Measurements from ENCODE around the gene APOBEC3A.
"Not testable (repeated sequence)": the region's sequence is repeated elsewhere in the genome, so short reads cannot be mapped to it uniquely, and the experiment has no call there.

APOBEC3A gene

DNA sequence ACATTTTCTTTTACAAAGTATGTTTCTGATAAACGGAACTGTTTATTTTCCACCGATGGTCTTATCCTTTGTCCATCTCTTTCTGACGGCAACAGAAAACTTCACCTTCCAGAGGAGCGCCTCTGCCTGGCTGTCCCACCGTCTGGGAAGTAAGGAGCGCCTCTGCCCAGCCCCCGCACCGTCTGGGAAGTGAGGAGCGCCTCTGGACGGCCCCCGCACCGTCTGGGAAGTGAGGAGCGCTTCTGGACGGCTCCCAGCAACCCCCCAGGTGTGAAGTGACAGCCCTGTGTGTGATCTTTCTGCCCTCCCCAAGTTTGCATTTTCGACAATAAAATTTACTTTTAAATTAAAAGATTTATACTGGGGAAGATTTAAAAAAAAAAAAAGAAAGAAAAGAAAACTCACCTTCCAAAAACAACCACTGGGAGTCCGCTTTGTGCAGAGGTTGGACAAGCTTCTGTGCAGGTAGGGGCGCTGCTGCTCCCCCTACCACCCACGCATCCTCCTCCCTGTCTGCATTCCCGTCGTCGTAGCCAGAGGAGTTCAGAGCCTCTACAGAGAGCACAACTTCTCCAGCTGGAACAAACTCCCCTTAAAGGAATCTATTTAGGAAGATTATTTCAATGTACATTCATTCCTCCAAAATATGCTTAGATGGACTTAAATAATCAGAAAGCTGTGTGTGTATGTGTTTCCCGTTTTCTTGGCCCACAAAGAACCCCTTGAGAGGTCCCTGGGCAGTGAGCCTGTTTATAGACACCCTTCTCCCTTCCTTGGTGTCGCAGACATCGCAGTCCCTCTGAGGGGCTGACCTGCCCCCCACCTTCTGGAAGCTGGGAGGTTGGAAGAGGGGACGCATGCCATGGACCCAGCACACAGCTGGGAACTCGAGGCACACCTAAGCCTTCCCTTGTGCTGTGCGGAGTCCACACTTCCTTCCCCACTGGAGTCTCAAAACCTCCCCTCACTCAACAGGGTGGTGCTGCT, 23.9 kb downstream of the APOBEC3A start:
- DNase-seq (ENCODE audit: low read depth): no peak

DNA sequence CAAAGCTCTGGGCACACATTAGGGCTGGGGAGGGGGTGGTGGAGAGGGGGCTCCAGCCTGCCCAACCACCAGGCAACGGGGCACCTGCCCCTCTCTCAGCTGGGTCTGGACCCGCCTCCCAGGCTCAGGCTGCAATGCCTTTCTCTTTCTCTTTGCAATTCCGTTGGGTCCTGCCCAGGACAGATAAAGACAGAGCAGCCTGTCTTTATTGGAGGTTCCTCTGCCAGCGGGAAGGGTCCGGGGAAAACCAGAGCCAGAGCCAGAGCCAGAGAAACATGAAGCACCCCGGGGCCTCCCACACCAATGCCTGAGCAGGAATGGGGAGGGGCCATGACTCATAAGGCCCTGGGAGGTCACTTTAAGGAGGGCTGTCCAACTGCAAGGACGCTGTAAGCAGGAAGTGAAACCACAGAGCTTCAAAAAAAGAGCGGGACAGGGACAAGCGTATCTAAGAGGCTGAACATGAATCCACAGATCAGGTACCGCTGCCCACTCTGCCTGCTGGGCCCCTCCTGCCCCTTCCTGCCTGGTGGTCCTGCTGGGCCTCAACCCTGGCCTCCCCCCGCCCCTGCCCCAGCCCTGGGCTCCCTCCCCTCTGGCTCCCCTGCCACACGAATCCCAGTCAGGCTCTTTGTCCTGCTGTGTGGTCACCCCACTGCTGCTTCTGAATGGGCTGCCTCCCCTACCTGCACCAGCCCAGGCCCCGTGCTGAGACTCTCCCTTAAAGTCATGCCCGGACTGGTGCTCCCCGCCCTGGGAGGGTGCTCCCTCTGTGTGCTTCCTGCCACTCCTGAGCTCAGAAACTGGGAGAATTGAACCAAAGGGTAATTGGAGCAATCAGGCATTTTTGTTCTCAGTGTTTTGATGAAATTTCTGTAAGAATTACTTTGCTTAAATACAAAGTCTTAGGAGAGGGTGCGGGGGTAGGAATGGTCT, 24.9 kb downstream of the APOBEC3A start, which contains the start of gene APOBEC3B:
Gene APOBEC3B (plus strand): TSS at position 356 of the 936 bp plus-strand sequence. CDS start 107 bp downstream, at position 463.
- DNase-seq (ENCODE audit: low read depth): peak; percentile 43

DNA sequence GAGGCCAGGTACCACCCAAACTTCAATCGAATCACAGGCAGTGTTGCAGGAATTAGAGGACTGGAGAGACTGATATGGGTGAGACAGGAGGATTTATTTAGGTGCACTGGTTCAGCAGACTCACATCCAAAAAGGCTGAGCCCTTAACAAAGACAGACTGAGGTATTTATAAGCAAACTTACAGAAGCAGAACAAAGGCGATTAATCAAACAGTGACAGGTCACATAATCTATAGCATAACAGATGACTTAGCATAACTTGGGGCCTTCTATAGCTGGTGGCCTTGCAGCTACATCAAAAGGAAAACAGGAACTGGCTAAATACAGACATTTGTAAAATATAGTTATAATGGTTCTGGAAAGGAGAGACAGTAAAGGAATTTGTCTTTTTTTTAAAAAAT, 26.8 kb downstream of the APOBEC3A start:
- no peak for DNase-seq (ENCODE audit: low read depth)

DNA sequence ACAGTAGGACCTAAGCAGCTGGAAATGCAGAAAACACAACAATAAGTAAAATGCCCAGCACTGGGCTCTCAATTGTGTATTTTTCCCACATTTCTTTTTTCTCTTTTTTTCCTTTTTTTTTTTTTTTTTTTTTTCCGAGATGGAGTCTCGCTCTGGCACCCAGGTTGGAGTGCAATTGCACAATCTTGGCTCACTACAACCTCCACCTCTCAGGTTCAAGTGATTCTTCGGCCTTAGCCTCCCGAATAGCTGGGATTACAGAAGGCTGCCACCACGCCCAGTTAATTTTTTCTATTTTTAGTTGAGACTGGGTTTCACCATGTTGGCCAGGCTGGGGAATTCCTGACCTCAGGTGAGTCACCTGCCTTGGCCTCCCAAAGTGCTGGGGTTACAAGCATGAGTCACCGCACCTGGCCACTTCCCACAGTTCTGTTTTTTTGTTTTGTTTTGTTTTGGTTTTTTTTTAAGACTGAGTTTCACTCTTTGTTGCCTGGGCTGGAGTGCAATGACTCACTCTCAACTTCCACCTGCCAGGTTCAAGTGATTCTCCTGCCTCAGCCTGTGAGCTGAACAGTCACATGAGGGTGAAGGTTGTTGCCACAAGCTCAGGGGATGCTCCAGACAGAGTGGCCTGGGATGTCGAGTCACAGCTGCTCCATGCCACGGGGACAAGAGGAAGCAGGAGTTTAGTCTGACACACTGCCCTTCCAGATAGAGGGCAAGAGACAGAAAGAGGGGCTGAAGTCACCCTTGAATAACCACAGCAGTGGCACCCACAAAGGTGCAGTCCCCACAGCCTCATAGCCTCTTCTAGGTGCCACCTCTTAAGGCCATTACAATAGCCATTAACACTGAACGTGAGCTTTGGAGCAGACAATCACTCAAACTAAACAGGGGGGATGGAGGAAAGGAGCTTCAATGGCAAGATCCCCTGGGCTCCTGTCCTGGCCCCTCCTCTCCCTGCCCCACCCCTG, 27.7 kb downstream of the APOBEC3A start:
- DNase-seq (ENCODE audit: low read depth): peak; percentile 76

DNA sequence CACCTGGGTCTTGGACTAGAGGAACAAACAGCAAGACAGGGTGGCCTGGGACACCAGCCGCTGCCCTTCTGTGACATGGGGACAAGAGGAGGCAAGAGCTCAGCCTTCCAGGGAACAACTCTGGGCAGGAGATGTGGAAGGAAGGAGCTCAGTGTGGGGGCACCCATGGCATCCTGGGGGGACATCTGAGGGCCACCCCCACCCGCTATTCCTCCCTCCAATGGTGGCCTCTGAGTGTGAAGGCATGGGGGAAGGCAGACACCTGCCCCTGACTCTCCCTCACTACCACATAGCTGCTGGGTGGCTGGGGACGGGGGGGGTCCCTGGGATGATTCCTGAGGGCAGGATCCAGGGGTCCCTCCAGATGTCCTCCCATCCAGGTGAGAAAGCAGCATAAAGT, 29.2 kb downstream of the APOBEC3A start:
- no peak for DNase-seq (ENCODE audit: low read depth)

DNA sequence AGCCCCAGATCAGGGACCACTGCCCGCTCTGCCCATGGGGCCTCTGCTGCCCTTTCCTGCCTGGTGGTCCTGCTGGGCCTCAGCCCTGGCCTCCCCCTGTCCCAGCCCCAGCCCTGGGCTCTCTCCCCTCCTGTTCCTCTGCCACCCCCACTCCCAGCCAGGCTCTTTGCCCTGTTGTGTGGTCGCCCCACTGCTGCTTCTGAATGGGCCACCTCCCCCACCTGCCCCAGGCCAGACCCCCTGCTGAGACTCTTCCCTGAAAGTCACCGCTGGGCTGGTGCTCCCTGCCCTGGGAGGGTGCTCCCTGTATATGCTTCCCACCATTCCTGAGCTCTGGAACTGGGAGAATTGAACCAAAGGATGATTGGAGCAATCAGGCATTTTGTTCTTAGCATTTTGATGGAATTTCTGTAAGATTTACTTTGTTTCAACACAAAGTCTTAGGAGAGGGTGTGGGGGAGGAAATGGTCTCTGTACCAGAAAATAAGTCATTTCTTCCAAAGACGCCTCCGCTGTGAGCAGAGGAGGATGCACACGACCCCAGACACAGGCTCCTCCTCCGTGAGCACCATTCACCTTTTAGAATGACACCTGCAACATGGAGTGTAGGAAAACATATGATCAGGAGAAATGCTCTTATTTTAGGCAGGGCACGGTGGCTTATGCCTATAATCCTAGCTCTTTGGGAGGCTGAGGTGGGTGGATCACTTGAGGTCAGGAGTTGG, 29.9 kb downstream of the APOBEC3A start:
- DNase-seq (ENCODE audit: low read depth): no peak

DNA sequence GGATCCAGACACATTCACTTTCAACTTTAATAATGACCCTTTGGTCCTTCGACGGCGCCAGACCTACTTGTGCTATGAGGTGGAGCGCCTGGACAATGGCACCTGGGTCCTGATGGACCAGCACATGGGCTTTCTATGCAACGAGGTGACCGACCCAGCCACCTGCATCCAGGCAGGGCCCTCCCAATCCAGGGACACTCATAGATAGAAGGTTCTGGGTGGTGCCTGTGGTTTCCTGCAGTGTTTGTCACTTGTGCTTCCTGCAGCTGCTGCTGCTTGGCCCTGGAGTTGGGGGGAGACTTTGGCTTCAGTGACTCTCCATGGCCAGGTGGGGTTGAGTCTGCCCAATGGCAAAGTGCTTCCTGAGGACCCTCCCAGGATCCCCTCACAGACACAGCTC, 32.1 kb downstream of the APOBEC3A start:
- DNase-seq (ENCODE audit: low read depth): peak; percentile 22

DNA sequence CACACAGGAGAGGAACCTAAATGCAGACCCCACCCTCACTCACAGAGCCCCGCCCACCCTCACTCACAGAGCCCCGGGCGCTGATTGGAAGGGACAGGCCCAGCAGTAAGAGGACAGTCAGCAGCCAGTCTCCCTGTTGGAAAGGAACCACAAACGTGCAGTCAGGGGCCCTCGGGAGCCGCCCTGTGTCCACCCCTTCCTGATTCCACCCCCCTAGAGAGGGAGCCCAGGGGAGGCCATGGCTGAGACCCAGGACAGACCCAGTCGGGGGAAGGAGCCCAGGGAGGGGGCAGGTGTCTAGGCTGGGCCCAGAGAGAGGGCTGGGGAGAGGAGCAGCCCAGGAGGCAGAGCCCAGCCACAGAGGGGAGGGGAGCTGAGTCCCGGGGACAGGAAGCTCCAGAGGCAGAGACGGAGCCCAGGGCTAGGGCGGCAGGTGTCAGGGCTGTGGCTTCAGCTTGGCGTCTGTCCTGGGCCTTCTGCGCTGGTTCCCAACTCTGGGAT, 35.5 kb downstream of the APOBEC3A start:
- not testable (repeated sequence) for DNase-seq (ENCODE audit: low read depth)

DNA sequence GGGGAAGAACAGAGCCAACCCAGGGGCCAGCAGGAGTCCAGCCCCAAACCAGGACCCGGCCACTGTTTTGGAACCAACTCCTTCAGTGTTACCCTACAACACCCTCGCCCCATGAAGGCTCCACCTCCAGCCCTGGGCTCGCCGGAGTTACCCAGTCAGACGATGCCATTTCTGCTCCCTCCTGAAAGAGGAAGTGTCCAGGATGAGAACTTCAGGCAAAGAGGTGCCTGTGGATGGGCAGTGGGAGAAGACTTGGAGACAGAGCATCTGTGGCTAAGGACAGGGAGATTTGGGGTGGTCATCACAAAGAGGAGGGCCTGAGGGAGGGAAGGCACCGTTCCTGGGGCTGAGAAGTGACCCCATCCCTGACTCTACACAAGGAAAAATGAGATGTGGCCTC, 38.7 kb downstream of the APOBEC3A start:
- no peak for DNase-seq (ENCODE audit: low read depth)

DNA sequence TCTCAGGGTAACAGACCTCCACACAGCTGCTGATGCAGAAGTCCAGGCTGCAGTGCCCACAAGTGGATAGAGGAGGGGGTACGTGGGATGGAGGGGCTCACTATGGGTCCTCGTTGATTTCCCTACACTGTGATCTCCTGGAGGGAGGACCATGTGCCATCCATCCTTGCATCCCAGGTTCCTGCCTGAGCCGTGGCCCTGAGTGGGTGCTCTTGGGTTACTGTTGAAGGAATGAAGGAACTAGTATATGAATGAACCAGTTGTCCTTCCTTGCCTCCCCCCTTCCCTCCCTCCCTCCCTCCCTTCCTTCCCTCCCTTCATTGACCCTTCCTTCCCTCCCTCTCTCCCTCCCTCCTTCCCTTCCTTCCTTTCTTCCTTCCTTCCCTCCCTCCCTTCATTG, 40.1 kb downstream of the APOBEC3A start:
- no peak for DNase-seq (ENCODE audit: low read depth)

DNA sequence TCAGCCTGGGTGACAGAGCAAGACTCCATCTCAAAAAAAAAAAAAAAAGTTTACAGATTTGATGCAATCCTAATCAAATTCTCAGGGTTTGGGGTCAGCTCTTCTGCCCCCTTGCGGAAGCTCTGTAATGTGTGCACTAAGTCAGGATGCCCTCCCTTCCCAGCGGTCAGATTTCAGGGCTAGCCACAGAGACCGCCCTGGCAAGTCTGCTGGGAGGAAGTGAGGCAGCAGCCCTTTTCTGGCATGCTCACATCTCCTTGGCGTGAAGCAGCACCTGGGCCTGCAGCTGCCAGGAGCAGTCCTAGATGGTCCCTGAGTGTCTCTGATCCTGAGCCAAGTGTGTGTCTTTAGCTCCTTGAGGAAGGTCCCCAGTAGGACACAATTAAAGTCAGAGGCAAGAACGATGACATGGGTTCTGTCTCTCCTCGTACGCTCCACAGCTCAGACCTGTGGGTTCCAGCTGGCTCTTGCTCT, 45.8 kb downstream of the APOBEC3A start:
- DNase-seq (ENCODE audit: low read depth): peak; percentile 57

DNA sequence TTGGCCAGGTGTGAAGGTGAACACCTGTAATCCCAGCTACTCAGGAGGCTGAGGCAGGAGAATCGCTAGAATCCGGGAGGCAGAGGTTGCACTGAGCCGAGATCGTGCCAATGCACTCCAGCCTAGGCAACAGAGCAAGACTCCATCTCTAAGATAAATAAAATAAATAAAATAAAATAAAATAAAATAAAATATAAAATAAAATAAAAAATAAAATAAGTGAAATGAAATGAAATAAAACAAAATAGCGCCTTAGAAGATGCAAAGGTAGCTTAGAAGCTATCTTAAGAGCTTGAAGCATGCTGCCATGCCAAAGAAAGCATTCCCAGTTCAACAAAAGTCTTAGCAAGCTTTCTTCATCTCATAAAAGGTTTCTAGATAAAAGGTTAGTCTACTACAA, 49.8 kb downstream of the APOBEC3A start:
- no peak for DNase-seq (ENCODE audit: low read depth)

DNA sequence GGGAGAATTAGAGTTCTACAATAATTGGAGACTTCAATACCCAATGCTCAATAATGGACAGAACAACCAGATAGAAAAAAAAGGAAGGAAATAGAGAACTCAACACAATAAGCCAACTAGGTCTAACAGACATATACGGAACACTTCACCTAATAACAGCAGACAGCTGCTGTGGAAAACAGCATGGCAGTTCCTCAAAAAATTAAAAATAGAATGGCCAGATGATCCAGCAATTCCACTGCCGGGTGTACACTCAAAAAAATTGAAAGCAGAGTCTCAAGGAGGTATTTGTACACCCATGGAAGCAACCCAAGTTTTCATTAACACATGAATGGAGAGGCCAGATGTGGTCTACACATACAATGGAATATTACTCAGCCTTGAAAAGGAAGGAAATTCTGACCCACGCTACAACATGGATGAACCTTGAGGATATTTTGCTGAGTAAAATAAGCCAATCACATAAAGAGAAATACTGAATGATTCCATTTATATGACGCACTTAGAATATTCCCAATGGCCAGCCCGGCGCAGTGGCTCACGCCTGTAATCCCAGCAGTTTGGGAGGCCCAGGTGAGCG, 51.0 kb downstream of the APOBEC3A start:
- not testable (repeated sequence) for DNase-seq (ENCODE audit: low read depth)

DNA sequence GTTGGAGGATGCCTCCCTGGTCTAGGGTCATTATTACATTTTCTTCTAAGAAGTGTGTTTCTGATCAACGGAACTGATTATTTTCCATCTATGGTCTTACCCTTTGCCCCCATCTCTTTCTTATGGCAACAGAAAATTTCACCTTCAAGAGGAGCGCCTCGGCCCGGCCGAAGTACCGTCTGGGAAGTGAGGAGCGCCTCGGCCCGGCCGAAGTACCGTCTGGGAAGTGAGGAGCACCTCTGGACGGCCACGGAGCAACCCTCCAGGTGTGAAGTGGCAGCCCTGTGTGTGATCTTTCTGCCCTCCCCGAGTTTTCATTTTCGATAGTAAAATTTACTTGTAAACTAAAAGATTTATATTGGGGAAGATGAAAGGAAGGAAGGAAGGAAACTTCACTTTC, 53.5 kb downstream of the APOBEC3A start:
- DNase-seq (ENCODE audit: low read depth): no peak

Data from activated T-helper 1 cell treated with Interleukin-2 at 50 U/mL for 16 hours (primary cell).